Parathyroid adenoma (tissue), 2 donors: ENCODE results near the gene CLCN5.

ENCODE experiments used
- H2AFZ ChIP-seq: fragments of 300-600 bp; sonication (generic); one replicate; pipeline ENCODE4 v1.7.0; 2017; ENCODE audit warnings: antibody characterized with exemption, mild to moderate bottlenecking
- H3K27ac ChIP-seq: fragments of 300-600 bp; sonication (generic); one replicate; pipeline ENCODE4 v1.7.0; 2017
- H3K27me3 ChIP-seq: fragments of 300-600 bp; sonication (generic); one replicate; pipeline ENCODE4 v1.7.0; 2017; ENCODE audit warnings: low read length; ENCODE audit not compliant: control insufficient read depth, insufficient read depth
- H3K36me3 ChIP-seq: fragments of 300-600 bp; sonication (generic); one replicate; pipeline ENCODE4 v1.7.0; 2017; ENCODE audit warnings: low read length; ENCODE audit not compliant: control insufficient read depth, insufficient read depth
- H3K4me1 ChIP-seq: fragments of 300-600 bp; sonication (generic); one replicate; pipeline ENCODE4 v1.7.0; 2017; ENCODE audit warnings: control low read depth
- H3K4me2 ChIP-seq: fragments of 300-600 bp; sonication (generic); one replicate; pipeline ENCODE4 v1.7.0; 2017; ENCODE audit warnings: low read length
- H3K4me3 ChIP-seq: fragments of 300-600 bp; sonication (generic); one replicate; pipeline ENCODE4 v1.7.0; 2017; ENCODE audit warnings: low read depth, low read length
- H3K79me2 ChIP-seq: fragments of 300-600 bp; sonication (generic); one replicate; pipeline ENCODE4 v1.7.0; 2017; ENCODE audit warnings: control low read depth
- H3K9ac ChIP-seq: fragments of 300-600 bp; sonication (generic); one replicate; pipeline ENCODE4 v1.7.0; 2017; ENCODE audit warnings: mild to moderate bottlenecking
- H3K9me3 ChIP-seq: fragments of 300-600 bp; sonication (generic); one replicate; pipeline ENCODE4 v1.7.0; 2017; ENCODE audit warnings: low read length; ENCODE audit not compliant: control insufficient read depth
- CTCF ChIP-seq: fragments of 300-600 bp; sonication (generic); IDR thresholded peaks from one replicate; pipeline ENCODE4 v1.7.0; 2017; ENCODE audit warnings: antibody characterized with exemption, mild to moderate bottlenecking
- donor health status: primary hyperparathyroidism.

Gene CLCN5

DNA sequence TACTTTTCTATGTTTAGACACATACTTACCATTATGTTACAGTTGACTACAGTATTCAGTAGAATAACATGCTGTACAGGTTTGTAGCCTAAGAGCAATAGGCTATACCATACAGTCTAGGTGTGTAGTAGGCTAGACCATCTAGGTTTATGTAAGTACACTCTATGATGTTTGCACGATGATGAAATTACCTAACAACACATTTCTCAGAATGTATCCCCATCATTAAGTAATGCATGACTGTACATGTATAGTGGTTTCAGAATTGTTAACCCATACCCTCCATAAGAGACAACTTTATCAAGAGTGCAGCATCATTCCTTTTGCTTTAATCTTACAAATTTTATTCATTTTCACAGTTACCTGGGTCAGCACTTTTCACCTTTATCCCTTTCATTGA lies 126.8 kb downstream of the CLCN5 start:
- TF ChIP-seq CTCF = no peak
- no peak overlapping the region for H3K4me2 ChIP-seq
- H3K9me3 ChIP-seq = no peaks in the 10 kb centered on the region
- H3K79me2 ChIP-seq = no peaks in the 10 kb centered on the region
- no peak overlapping the region for H3K9ac ChIP-seq
- H3K36me3 ChIP-seq = no peaks in the 10 kb centered on the region
- H3K4me1 ChIP-seq = no peaks in the 10 kb centered on the region
- H3K27ac ChIP-seq = no peak overlapping the region
- H2AFZ ChIP-seq = no peak overlapping the region
- no peak overlapping the region for H3K4me3 ChIP-seq
- no peaks in the 10 kb centered on the region for H3K27me3 ChIP-seq

- no peak overlapping the region for H3K27ac ChIP-seq
- TF ChIP-seq CTCF = no peak
- H3K9ac ChIP-seq = no peak overlapping the region
- no peaks in the 10 kb centered on the region for H3K9me3 ChIP-seq
- no peaks in the 10 kb centered on the region for H3K27me3 ChIP-seq
- H3K4me2 ChIP-seq = no peak overlapping the region
- H3K4me3 ChIP-seq = no peak overlapping the region
- no peaks in the 10 kb centered on the region for H3K36me3 ChIP-seq
- H2AFZ ChIP-seq = no peak overlapping the region
- no peaks in the 10 kb centered on the region for H3K79me2 ChIP-seq
- no peaks in the 10 kb centered on the region for H3K4me1 ChIP-seq
These were observed 131.8 kb downstream of the CLCN5 start for GRCh38 chrX:50054147-50054546.

- Histone ChIP-seq H3K27ac (no peak overlapping the region), H3K4me1 (no peaks in the 10 kb centered on the region)
- no peak for TF ChIP-seq CTCF
These were observed 144.0 kb downstream of the CLCN5 start for GRCh38 chrX:50066318-50066937.

GRCh38 chrX:50067435-50068284 lies 145.3 kb downstream of the CLCN5 start:
- H2AFZ ChIP-seq = peak overlapping the region; percentile 77
- H3K4me1 ChIP-seq = no peaks in the 10 kb centered on the region
- no peaks in the 10 kb centered on the region for H3K9me3 ChIP-seq
- H3K4me2 ChIP-seq = no peak overlapping the region
- H3K9ac ChIP-seq = no peak overlapping the region
- H3K36me3 ChIP-seq = no peaks in the 10 kb centered on the region
- no peak overlapping the region for H3K4me3 ChIP-seq
- TF ChIP-seq CTCF = no peak
- peak overlapping the region; percentile 44 for H3K27ac ChIP-seq
- H3K79me2 ChIP-seq = no peaks in the 10 kb centered on the region
- H3K27me3 ChIP-seq = no peaks in the 10 kb centered on the region

More at GRCh38 chrX:50066318-50066937, 144.0 kb downstream of the CLCN5 start:
- no peaks in the 10 kb centered on the region for H3K79me2 ChIP-seq
- no peaks in the 10 kb centered on the region for H3K36me3 ChIP-seq
- H3K9me3 ChIP-seq = no peaks in the 10 kb centered on the region
- H3K9ac ChIP-seq = no peak overlapping the region
- no peak overlapping the region for H2AFZ ChIP-seq
- H3K4me3 ChIP-seq = no peak overlapping the region
- H3K27me3 ChIP-seq = no peaks in the 10 kb centered on the region
- no peak overlapping the region for H3K4me2 ChIP-seq

- H3K79me2 ChIP-seq = no peaks in the 10 kb centered on the region
- no peak overlapping the region for H2AFZ ChIP-seq
- no peak overlapping the region for H3K4me2 ChIP-seq
- H3K27ac ChIP-seq = no peak overlapping the region
- TF ChIP-seq CTCF = no peak
- H3K4me3 ChIP-seq = no peak overlapping the region
- no peaks in the 10 kb centered on the region for H3K4me1 ChIP-seq
- H3K27me3 ChIP-seq = no peaks in the 10 kb centered on the region
- no peak overlapping the region for H3K9ac ChIP-seq
- no peaks in the 10 kb centered on the region for H3K9me3 ChIP-seq
- no peaks in the 10 kb centered on the region for H3K36me3 ChIP-seq
These were observed 145.8 kb downstream of the CLCN5 start for GRCh38 chrX:50068285-50068563.
